NOMO-1 treated with DMSO at 0.1 percent for 48 hours (cell line): Measurements from ENCODE around the gene CALHM6.

Experiments used
- DNase-seq: peaks from one replicate; lab custom pipeline; 2025; ENCODE audit not compliant: unreplicated experiment; lab: John Stamatoyannopoulos, UW

CALHM6 gene

GRCh38 chr6:116461331-116461931 is at the start of gene CALHM6:
CALHM6 (plus strand) TSS chr6:116461375; CDS start chr6:116461930, 555 bp downstream.
- DNase-seq = no peak

GRCh38 chr6:116412270-116412669 is 48.9 kb upstream of the CALHM6 start:
- DNase-seq = no peak

DNA sequence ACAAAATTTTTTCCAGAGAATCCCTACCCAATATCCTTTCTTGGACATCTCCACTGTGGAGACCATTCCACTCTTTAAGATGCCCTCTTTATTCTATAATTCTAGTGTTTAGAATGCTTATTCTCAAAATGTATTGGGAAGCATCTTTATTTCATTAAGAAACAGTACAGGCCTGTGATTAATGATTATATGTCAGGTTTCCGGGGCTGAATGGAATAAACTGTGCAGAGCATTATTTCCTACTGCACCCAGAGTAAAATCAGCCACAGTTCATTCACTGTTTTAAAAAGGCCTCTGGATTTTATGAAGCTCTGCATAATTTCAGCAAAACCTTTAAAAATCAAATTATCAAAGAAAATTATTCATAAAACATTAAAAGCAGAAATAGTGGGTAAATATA is 47.8 kb upstream of the CALHM6 start:
- DNase-seq = no peak

GRCh38 chr6:116417661-116418060 is 43.5 kb upstream of the CALHM6 start:
- no peak for DNase-seq

GRCh38 chr6:116419069-116419786 is 41.9 kb upstream of the CALHM6 start:
- no peak for DNase-seq

- no peak for DNase-seq
These were observed 40.8 kb upstream of the CALHM6 start for GRCh38 chr6:116420341-116420740.

GRCh38 chr6:116422238-116422637 is 38.9 kb upstream of the CALHM6 start:
- DNase-seq = no peak

- no peak for DNase-seq
These were observed 37.2 kb upstream of the CALHM6 start for GRCh38 chr6:116424001-116424400.

DNA sequence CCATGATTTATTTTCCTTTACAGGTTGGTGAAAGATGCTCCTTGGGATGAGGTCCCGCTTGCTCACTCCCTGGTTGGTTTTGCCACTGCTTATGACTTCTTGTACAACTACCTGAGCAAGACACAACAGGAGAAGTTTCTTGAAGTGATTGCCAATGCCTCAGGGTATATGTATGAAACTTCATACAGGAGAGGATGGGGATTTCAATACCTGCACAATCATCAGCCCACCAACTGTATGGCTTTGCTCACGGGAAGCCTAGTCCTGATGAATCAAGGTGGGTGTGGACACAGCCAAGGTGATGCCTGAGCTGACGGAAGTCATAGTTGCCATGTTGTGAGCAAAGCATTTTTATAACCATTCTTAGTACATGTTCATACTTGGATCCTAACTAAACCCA is 34.6 kb upstream of the CALHM6 start:
- no peak for DNase-seq

GRCh38 chr6:116429111-116429510 is 32.1 kb upstream of the CALHM6 start:
- no peak for DNase-seq

DNA sequence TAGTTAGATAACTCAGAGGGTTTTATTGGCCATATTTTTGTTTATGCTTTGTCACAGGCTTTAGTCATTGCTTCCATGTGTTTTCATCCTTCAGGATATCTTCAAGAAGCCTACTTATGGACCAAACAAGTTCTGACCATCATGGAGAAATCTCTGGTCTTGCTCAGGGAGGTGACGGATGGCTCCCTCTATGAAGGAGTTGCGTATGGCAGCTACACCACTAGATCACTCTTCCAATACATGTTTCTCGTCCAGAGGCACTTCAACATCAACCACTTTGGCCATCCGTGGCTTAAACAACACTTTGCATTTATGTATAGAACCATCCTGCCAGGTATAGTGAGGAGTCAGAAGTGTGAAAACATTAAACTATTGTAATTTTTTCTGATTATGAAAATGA is 30.3 kb upstream of the CALHM6 start:
- no peak for DNase-seq

DNA sequence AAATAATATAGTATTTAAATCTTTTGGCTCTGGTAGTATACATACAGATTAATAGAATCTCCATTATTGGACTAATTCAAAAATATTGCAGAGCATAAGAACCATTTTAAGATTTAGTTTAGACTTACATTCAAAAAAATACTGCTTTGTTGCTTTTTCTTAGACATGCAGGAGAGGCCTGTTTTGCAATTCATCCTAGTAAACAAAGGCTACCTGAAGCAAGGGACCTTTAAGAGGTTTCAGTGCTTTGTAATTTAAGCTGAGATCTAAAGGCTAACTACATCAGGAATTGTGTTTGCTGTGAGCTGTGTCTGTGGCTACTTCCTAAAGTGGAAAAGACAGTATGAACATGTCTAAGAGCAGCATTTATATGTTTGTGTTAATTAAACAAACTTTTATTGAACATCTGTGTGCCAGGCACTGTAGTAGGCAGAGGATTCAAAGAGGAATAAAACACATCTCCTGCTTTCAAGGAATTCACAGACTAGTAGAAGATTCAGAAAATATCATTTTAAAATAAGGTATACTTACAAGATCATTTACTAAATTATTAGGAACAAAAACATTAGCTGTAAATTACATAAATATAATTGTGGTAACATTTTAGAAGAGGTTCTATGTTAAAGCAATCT is 29.1 kb upstream of the CALHM6 start:
- DNase-seq = no peak

DNA sequence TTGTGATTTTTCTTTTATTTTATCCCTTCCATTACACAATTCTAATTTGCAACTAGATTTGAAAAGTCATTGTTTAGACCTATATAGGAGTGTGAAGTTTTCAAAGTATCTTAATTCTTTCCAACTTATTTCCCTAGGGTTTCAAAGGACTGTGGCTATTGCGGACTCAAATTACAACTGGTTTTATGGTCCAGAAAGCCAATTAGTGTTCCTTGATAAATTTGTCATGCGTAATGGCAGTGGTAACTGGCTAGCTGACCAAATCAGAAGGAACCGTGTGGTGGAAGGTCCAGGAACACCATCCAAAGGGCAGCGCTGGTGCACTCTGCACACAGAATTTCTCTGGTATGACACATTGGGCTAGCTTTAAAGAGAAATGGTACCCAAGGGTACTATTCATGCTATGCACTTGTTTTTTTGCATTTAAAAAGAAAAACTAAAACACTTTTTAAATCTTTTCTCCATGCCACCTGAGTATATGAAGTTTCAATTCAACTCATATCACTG is 27.9 kb upstream of the CALHM6 start:
- DNase-seq = no peak

DNA sequence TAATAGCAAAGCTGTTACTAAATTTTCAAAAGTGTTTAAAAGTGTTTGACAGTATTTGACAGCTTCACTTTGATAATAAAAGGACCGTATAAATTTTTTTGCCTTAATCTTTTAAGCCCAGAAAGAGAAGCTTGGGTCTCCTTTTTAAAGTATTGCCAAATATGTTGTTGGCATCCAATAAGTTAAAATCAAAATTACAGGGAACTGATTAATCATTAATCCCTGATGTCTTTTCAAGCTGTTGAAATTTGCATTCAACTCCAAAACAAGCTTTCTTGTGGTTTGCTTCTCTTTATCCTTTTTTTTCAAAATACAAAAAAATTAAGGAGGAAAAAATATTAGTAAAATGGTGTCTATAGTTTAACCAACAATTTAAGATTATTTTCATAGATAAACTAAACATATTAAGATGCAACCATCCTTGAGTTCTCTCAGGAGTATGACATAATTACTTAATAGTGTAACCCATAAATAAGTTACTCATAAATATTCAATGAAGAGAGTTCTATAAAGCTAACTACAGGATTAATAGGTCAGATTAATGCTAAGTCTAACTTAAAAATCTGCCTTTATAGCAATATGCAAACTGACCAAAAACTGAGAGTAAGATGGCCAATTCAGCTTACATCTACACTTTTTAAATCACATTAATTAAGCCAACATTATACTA is 27.0 kb upstream of the CALHM6 start:
- DNase-seq = no peak

- DNase-seq = no peak
These were observed 24.6 kb upstream of the CALHM6 start for GRCh38 chr6:116436586-116436985.

GRCh38 chr6:116437656-116438055 is 23.5 kb upstream of the CALHM6 start:
- DNase-seq = no peak

DNA sequence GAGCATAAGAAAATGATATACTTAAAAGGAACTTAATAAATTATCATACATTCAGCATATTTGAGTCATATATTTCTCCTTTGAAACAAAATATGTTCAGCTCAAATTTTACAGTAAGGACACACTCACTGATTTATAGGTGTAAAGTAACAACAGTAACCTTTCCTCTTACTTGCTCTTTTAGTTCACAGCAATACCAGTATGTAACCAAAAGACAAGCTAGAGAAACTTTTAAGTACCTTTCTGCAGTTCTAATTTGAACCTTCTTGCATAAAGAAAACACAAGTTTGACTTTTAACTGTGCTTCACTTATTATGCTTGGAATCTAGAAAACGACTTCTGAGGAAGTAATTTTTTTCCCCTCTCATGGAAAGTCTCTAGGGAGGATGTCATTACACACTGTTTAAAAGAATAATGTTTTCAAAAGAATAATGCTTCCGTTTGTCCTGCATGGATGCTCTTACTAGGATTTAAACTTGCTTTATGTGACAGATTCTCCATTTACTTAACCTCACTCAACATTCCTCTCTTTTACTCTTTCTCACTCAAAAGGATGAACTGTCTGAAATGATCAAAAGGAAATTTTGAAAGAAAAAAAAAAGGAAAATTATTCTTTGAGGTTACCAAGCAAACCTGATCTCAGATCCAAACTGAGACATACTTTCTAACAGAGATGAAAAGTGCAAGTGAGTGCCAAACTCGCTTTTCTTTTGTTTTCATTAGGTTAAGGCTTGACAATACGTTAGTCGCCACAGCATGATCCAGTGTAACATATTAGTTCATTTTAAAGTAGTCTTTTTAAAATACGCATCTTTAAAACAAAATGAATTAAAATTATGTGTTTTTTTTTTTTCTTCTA is 22.4 kb upstream of the CALHM6 start:
- DNase-seq = no peak

DNA sequence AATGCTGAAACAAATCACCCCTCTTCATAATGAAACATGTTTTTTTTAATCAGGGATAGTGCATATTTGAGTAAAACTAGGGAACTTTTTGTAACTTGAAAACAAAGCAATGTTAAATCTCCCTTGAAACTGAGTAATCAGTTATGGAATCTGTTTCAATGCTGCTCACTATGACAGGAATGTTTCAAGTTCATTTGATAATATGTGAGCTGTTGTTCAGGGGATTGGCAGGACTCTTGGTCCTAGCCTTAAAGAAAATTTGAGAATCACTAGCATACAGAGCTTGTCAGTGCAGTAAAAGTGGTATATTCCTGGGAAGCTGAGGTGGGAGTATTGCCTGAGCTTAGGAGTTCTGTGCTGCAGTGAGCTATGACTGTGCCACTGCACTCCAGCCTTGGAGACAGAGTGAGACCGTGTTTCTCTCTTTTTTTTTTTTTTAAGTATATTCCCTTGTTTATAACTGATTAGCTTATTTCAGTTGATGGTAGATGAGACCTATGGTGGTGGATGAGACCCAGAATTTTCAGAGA is 21.6 kb upstream of the CALHM6 start:
- DNase-seq = no peak

GRCh38 chr6:116443105-116443504 is 18.1 kb upstream of the CALHM6 start:
- DNase-seq = no peak

DNA sequence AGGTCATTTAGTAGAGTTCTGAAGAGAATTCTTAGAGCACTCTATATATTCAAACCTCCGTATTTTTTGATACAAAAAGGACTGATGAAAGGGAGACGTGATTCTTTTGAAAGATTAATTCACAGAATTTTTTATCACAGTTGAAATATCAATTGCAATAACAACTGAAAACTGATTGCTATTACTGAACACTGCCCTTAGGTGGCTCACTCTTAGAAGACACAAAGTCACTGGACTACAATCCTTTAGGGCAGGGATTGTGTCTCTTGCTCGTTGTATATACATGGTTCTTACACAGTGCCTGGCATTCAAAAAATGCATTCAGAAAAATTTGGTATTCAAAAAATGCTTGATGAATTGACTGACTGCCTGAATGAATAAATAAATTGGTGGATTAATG is 17.1 kb upstream of the CALHM6 start:
- peak; percentile 28 for DNase-seq
